HEK293 (cell line): Measurements from ENCODE around the gene ZFY.

Source experiments
- CTCF ChIA-PET: fragments of 350-600 bp; formaldehyde crosslinking; extraction: SDS; loops from one replicate; lab custom pipeline; 2021; ENCODE audit warnings: antibody characterized with exemption; lab: Yijun Ruan, JAX
- POLR2A ChIA-PET: fragments of 300-600 bp; formaldehyde crosslinking; extraction: SDS; loops from one replicate; lab custom pipeline; 2020; ENCODE audit warnings: antibody characterized with exemption, inconsistent platforms; lab: Yijun Ruan, JAX
- H3K27ac ChIP-seq: fragments of 200-500 bp; sonication (Bioruptor generic); 2 replicates; pipeline ENCODE4 v1.5.1; 2014; ENCODE audit warnings: low read depth, low read length, control low read depth, inconsistent platforms; ENCODE audit errors: extremely low read depth
- H3K36me3 ChIP-seq, 2 experiments: fragments of 200-500 bp in 1 of 2; sonication (Bioruptor generic) in 1 of 2; 1 replicate in 1 of 2; 2 replicates in 1 of 2; pipeline ENCODE4 v1.5.1; 2014 to 2017; ENCODE audit warnings: inconsistent platforms in 2 of 2, low read length in 2 of 2; ENCODE audit not compliant: control insufficient read depth in 2 of 2, insufficient read depth in 1 of 2
- H3K4me1 ChIP-seq: fragments of 200-500 bp; sonication (Bioruptor generic); 2 replicates; pipeline ENCODE4 v1.5.1; 2014; ENCODE audit warnings: mild to moderate bottlenecking, low read length, inconsistent platforms; ENCODE audit not compliant: control insufficient read depth, insufficient read depth
- H3K4me3 ChIP-seq: 2 replicates; pipeline ENCODE4 v1.5.1; 2011; ENCODE audit warnings: low read depth, mild to moderate bottlenecking, control low read depth, low read length, moderate library complexity
- H3K9me3 ChIP-seq: fragments of 200-500 bp; sonication (Bioruptor generic); 2 replicates; pipeline ENCODE4 v1.5.1; 2014; ENCODE audit warnings: low read depth, low read length, inconsistent platforms; ENCODE audit not compliant: control insufficient read depth, insufficient read depth
- OVOL3 ChIP-seq: fragments of 450-650 bp; formaldehyde crosslinking; IDR thresholded peaks from 2 replicates; pipeline ENCODE4 v1.5.1; 2016; ENCODE audit warnings: missing biosample characterization, missing genetic modification characterization
- ZNF114 ChIP-seq: fragments of 450-650 bp; formaldehyde crosslinking; IDR thresholded peaks from 2 replicates; pipeline ENCODE4 v1.5.0; 2017; ENCODE audit warnings: missing biosample characterization, missing genetic modification characterization
- ZNF274 ChIP-seq, 2 experiments: fragments of 200-500 bp in 1 of 2; fragments of 450-650 bp in 1 of 2; sonication (Bioruptor generic) in 1 of 2; formaldehyde crosslinking in 1 of 2; IDR thresholded peaks; 2 replicates each; pipeline versions ENCODE4 v1.5.1 to v1.6.1; 2014 to 2016; ENCODE audit warnings: borderline replicate concordance in 1 of 2, inconsistent platforms in 1 of 2, low read length in 1 of 2, missing biosample characterization in 1 of 2, missing genetic modification characterization in 1 of 2
- ZNF354C ChIP-seq: fragments of 450-650 bp; formaldehyde crosslinking; IDR thresholded peaks from 2 replicates; pipeline ENCODE4 v1.5.1; 2016; ENCODE audit warnings: missing biosample characterization, missing genetic modification characterization, low read depth, borderline replicate concordance
- ZNF510 ChIP-seq: fragments of 450-650 bp; formaldehyde crosslinking; IDR thresholded peaks from 2 replicates; pipeline ENCODE4 v1.5.1; 2018; ENCODE audit warnings: mild to moderate bottlenecking, missing genetic modification characterization, missing biosample characterization; ENCODE audit not compliant: insufficient replicate concordance
- ZNF561 ChIP-seq: fragments of 450-650 bp; IDR thresholded peaks from 2 replicates; pipeline ENCODE4 v1.5.1; 2018; ENCODE audit warnings: missing biosample characterization, missing genetic modification characterization, borderline replicate concordance
- ZNF571 ChIP-seq: fragments of 450-650 bp; formaldehyde crosslinking; IDR thresholded peaks from 2 replicates; pipeline ENCODE4 v1.5.0; 2017; ENCODE audit warnings: missing biosample characterization, missing genetic modification characterization
- ZNF610 ChIP-seq: fragments of 450-650 bp; formaldehyde crosslinking; IDR thresholded peaks from 2 replicates; pipeline ENCODE4 v1.5.1; 2016; ENCODE audit warnings: missing biosample characterization, missing genetic modification characterization, borderline replicate concordance
- ZNF785 ChIP-seq: fragments of 450-650 bp; formaldehyde crosslinking; IDR thresholded peaks from 2 replicates; pipeline ENCODE4 v1.5.1; 2016; ENCODE audit warnings: missing biosample characterization, missing genetic modification characterization
- ZNF791 ChIP-seq: fragments of 450-650 bp; formaldehyde crosslinking; IDR thresholded peaks from 2 replicates; pipeline ENCODE4 v1.5.1; 2016; ENCODE audit warnings: missing biosample characterization, missing genetic modification characterization
- ZXDB ChIP-seq: fragments of 450-650 bp; formaldehyde crosslinking; IDR thresholded peaks from 2 replicates; pipeline ENCODE4 v1.5.1; 2016; ENCODE audit warnings: missing biosample characterization, missing genetic modification characterization
- TF ChIP-seq, protein P1 (sequence below): fragments of 450-650 bp; formaldehyde crosslinking; IDR thresholded peaks from 2 replicates; pipeline ENCODE4 v1.5.1; 2016; ENCODE audit warnings: missing biosample characterization, missing genetic modification characterization, borderline replicate concordance
- TF ChIP-seq, protein P2 (sequence below): fragments of 450-650 bp; formaldehyde crosslinking; IDR thresholded peaks from 2 replicates; pipeline ENCODE4 v1.5.0; 2017; ENCODE audit warnings: missing biosample characterization, missing genetic modification characterization, borderline replicate concordance
- TF ChIP-seq, protein P3 (sequence below): fragments of 450-650 bp; formaldehyde crosslinking; optimal IDR thresholded peaks from 2 replicates; pipeline ENCODE3; 2016; ENCODE audit warnings: missing biosample characterization, mild to moderate bottlenecking, missing genetic modification characterization
- TF ChIP-seq, protein P4 (sequence below): fragments of 450-650 bp; formaldehyde crosslinking; IDR thresholded peaks from 2 replicates; pipeline ENCODE4 v1.5.1; 2017; ENCODE audit warnings: missing biosample characterization, missing genetic modification characterization
- TF ChIP-seq, protein P5 (sequence below): fragments of 450-650 bp; formaldehyde crosslinking; IDR thresholded peaks from 2 replicates; pipeline ENCODE4 v1.5.1; 2016; ENCODE audit warnings: missing biosample characterization, missing genetic modification characterization

The ZFY gene

DNA sequence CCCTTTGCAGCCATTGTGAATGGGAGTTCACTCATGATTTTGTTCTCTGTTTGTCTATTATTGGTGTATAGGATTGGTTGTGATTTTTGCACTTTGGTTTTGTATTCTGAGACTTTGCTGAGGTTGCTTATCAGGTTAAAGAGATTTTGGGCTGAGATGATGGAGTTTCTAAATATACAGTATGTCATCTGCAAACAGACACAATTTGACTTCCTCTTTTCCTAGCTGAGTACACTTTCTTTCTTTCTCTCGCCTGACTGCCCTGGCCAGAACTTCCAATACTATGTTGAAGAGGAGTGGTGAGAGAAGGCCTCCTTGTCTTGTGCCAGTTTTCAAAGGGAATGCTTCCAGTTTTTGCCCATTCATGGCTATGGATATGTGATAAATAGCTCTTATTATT lies 81.4 kb downstream of the ZFY start:
- no peak overlapping the region for H3K27ac ChIP-seq
- H3K4me3 ChIP-seq, result no peak overlapping the region
- H3K4me1 ChIP-seq, result no peaks in the 10 kb centered on the region
- no peak for TF ChIP-seq ZNF274 (IDR thresholded peaks at IDR 0.05; ENCODE audit: low read length)
- TF ChIP-seq ZNF274 (tag by site-specific recombination; IDR thresholded peaks at IDR 0.05; ENCODE audit: borderline replicate concordance), result no peak
- TF ChIP-seq, protein P1, sequence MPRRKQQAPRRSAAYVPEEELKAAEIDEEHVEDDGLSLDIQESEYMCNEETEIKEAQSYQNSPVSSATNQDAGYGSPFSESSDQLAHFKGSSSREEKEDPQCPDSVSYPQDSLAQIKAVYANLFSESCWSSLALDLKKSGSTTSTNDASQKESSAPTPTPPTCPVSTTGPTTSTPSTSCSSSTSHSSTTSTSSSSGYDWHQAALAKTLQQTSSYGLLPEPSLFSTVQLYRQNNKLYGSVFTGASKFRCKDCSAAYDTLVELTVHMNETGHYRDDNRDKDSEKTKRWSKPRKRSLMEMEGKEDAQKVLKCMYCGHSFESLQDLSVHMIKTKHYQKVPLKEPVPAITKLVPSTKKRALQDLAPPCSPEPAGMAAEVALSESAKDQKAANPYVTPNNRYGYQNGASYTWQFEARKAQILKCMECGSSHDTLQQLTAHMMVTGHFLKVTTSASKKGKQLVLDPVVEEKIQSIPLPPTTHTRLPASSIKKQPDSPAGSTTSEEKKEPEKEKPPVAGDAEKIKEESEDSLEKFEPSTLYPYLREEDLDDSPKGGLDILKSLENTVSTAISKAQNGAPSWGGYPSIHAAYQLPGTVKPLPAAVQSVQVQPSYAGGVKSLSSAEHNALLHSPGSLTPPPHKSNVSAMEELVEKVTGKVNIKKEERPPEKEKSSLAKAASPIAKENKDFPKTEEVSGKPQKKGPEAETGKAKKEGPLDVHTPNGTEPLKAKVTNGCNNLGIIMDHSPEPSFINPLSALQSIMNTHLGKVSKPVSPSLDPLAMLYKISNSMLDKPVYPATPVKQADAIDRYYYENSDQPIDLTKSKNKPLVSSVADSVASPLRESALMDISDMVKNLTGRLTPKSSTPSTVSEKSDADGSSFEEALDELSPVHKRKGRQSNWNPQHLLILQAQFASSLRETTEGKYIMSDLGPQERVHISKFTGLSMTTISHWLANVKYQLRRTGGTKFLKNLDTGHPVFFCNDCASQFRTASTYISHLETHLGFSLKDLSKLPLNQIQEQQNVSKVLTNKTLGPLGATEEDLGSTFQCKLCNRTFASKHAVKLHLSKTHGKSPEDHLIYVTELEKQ (tag by site-specific recombination), result no peak
- TF ChIP-seq ZNF510, result no peak
- no peak for TF ChIP-seq ZNF785 (tag by site-specific recombination)
- TF ChIP-seq ZNF114 (tag by site-specific recombination), result no peak
- no peak for TF ChIP-seq ZNF571 (tag by site-specific recombination)
- TF ChIP-seq, protein P2, sequence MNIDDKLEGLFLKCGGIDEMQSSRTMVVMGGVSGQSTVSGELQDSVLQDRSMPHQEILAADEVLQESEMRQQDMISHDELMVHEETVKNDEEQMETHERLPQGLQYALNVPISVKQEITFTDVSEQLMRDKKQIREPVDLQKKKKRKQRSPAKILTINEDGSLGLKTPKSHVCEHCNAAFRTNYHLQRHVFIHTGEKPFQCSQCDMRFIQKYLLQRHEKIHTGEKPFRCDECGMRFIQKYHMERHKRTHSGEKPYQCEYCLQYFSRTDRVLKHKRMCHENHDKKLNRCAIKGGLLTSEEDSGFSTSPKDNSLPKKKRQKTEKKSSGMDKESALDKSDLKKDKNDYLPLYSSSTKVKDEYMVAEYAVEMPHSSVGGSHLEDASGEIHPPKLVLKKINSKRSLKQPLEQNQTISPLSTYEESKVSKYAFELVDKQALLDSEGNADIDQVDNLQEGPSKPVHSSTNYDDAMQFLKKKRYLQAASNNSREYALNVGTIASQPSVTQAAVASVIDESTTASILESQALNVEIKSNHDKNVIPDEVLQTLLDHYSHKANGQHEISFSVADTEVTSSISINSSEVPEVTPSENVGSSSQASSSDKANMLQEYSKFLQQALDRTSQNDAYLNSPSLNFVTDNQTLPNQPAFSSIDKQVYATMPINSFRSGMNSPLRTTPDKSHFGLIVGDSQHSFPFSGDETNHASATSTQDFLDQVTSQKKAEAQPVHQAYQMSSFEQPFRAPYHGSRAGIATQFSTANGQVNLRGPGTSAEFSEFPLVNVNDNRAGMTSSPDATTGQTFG (tag by site-specific recombination), result no peak
- no peak for TF ChIP-seq ZNF791 (tag by site-specific recombination)
- TF ChIP-seq ZNF610 (tag by site-specific recombination), result no peak
- no peak for TF ChIP-seq ZNF354C (tag by site-specific recombination)
- no peak for TF ChIP-seq ZXDB
- TF ChIP-seq OVOL3 (tag by site-specific recombination), result no peak
- no peak for TF ChIP-seq ZNF561 (tag by site-specific recombination)
- TF ChIP-seq, protein P3, sequence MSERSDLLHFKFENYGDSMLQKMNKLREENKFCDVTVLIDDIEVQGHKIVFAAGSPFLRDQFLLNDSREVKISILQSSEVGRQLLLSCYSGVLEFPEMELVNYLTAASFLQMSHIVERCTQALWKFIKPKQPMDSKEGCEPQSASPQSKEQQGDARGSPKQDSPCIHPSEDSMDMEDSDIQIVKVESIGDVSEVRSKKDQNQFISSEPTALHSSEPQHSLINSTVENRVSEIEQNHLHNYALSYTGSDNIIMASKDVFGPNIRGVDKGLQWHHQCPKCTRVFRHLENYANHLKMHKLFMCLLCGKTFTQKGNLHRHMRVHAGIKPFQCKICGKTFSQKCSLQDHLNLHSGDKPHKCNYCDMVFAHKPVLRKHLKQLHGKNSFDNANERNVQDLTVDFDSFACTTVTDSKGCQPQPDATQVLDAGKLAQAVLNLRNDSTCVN (tag by site-specific recombination), result no peak
- TF ChIP-seq, protein P4, sequence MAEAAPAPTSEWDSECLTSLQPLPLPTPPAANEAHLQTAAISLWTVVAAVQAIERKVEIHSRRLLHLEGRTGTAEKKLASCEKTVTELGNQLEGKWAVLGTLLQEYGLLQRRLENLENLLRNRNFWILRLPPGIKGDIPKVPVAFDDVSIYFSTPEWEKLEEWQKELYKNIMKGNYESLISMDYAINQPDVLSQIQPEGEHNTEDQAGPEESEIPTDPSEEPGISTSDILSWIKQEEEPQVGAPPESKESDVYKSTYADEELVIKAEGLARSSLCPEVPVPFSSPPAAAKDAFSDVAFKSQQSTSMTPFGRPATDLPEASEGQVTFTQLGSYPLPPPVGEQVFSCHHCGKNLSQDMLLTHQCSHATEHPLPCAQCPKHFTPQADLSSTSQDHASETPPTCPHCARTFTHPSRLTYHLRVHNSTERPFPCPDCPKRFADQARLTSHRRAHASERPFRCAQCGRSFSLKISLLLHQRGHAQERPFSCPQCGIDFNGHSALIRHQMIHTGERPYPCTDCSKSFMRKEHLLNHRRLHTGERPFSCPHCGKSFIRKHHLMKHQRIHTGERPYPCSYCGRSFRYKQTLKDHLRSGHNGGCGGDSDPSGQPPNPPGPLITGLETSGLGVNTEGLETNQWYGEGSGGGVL (tag by site-specific recombination), result no peak
- TF ChIP-seq, protein P5, sequence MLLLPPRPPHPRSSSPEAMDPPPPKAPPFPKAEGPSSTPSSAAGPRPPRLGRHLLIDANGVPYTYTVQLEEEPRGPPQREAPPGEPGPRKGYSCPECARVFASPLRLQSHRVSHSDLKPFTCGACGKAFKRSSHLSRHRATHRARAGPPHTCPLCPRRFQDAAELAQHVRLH (tag by site-specific recombination), result no peak
- TF ChIP-seq, all 188 proteins: peak for 0
- ChIA-PET CTCF (no interaction called here), POLR2A (no interaction called here)
- H3K36me3 ChIP-seq, result no peaks in the 10 kb centered on the region
- H3K9me3 ChIP-seq, result no peaks in the 10 kb centered on the region
